Neural crest cell (in vitro differentiated cells): ENCODE measurements around the gene SNX19. TPM values are rescaled to one million over a fixed set of nuclear protein-coding genes. Genes with fewer than 3 reads are reported as not detected.

Experiments used
- DNase-seq: peaks from one replicate; pipeline ENCODE4 v3.0.0; 2021; ENCODE audit warnings: low read depth, mixed read lengths, low spot score
- H3K27ac Mint-ChIP-seq: one replicate; pipeline ENCODE4 v1.8.0; 2021; ENCODE audit warnings: mild to moderate bottlenecking, mixed read lengths; ENCODE audit not compliant: unreplicated experiment
- H3K27me3 Mint-ChIP-seq: 2 replicates; pipeline ENCODE4 v1.8.0; 2021; ENCODE audit warnings: low read depth, mild to moderate bottlenecking, mixed read lengths
- H3K36me3 Mint-ChIP-seq: 2 replicates; pipeline ENCODE4 v1.8.0; 2021; ENCODE audit warnings: low read depth, mild to moderate bottlenecking, mixed read lengths
- H3K4me1 Mint-ChIP-seq: 2 replicates; pipeline ENCODE4 v1.8.0; 2021; ENCODE audit warnings: mixed read lengths
- H3K4me3 Mint-ChIP-seq: one replicate; pipeline ENCODE4 v1.8.0; 2021; ENCODE audit warnings: mild to moderate bottlenecking, mixed read lengths
- H3K9me3 Mint-ChIP-seq: 2 replicates; pipeline ENCODE4 v1.8.0; 2021; ENCODE audit warnings: mixed read lengths
- CTCF ChIP-seq: fragments of 200-600 bp; sonication (generic); conservative IDR thresholded peaks from 2 replicates; pipeline ENCODE4 v1.5.0; 2021; ENCODE audit warnings: antibody characterized with exemption, mild to moderate bottlenecking
- total RNA-seq: library from RNA; stranded (reverse); gene quantifications from 2 replicates; pipeline ENCODE4 v1.2.1, GENCODE V29; 2021

The SNX19 gene
- total RNA-seq, 1 donor from 2014 or later, result 45.0 TPM

GRCh38 chr11:130897262-130898182 lies 18.8 kb downstream of the SNX19 start:
- Mint-ChIP-seq H3K36me3 (peaks cover 20% of the 10 kb centered on the region), H3K27ac (peak overlapping the region; percentile 52), H3K9me3 (no peaks in the 10 kb centered on the region), H3K27me3 (no peaks in the 10 kb centered on the region), H3K4me1 (peaks cover 17% of the 10 kb centered on the region), H3K4me3 (no peak overlapping the region)
- TF ChIP-seq CTCF, result no peak
- no peak for DNase-seq

GRCh38 chr11:130894322-130895025 lies 21.8 kb downstream of the SNX19 start:
- Mint-ChIP-seq H3K36me3 (peaks cover 16% of the 10 kb centered on the region), H3K4me1 (peaks cover 21% of the 10 kb centered on the region)
- DNase-seq, result peak; percentile 70

DNA sequence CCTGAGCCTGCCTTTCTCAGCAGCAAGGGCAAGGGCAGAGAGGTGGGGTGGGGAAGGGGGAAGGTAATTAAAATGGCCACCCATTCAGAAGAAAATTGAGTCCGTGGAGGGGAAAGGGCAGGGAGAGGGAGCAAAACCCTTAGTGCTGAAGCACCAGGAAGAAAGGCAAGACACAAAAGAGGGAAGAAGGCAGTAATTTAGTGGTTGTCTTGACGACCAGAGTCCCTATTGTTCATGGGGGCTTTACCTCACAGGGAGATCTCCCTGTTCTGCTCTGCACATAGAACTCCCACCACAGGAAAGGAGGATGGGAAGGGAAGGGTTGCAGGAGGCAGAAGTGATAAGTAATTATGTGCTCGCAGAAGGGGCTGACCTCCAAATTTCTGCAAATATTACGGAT lies 23.4 kb downstream of the SNX19 start:
- DNase-seq, result no peak
- H3K4me3 Mint-ChIP-seq, result peak overlapping the region; percentile 58

More at GRCh38 chr11:130894322-130895025, 21.8 kb downstream of the SNX19 start:
- no peak overlapping the region for H3K27ac Mint-ChIP-seq
- H3K4me3 Mint-ChIP-seq, result no peak overlapping the region
- TF ChIP-seq CTCF, result peak; percentile 96
- H3K27me3 Mint-ChIP-seq, result no peaks in the 10 kb centered on the region
- H3K9me3 Mint-ChIP-seq, result no peaks in the 10 kb centered on the region

DNA sequence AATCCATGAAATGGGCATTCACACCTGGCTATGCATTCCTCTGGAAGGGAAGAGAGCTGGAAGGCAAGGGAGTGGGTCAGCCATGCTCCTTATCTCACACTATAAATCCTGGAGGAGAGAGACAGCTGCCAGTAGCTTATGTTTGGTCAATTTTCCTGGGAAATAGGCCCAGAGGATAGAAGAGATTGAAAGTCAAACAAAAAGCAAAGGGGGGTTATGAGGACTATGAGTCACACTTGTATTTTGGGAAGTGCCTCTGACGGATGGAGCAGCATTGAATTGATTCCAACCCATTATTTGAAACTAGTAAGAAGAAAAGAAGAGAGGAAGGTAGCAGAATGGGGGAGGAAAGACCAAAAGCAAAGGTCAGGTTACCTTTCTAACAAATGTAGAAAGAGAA lies 25.0 kb downstream of the SNX19 start:
- H3K27ac Mint-ChIP-seq, result no peak overlapping the region
- peaks cover 27% of the 10 kb centered on the region for H3K4me1 Mint-ChIP-seq
- H3K9me3 Mint-ChIP-seq, result no peaks in the 10 kb centered on the region
- no peaks in the 10 kb centered on the region for H3K27me3 Mint-ChIP-seq
- peaks cover 11% of the 10 kb centered on the region for H3K36me3 Mint-ChIP-seq
- TF ChIP-seq CTCF, result no peak
- no peak for DNase-seq
- no peak overlapping the region for H3K4me3 Mint-ChIP-seq

More for the DNA sequence above, 23.4 kb downstream of the SNX19 start:
- peaks cover 14% of the 10 kb centered on the region for H3K36me3 Mint-ChIP-seq
- peaks cover 21% of the 10 kb centered on the region for H3K4me1 Mint-ChIP-seq
- no peaks in the 10 kb centered on the region for H3K27me3 Mint-ChIP-seq
- TF ChIP-seq CTCF, result no peak
- no peaks in the 10 kb centered on the region for H3K9me3 Mint-ChIP-seq
- H3K27ac Mint-ChIP-seq, result peak overlapping the region; percentile 45

GRCh38 chr11:130890039-130890745 lies 26.1 kb downstream of the SNX19 start:
- Mint-ChIP-seq H3K9me3 (no peaks in the 10 kb centered on the region), H3K4me1 (peaks cover 31% of the 10 kb centered on the region), H3K27ac (no peak overlapping the region), H3K36me3 (peaks cover 11% of the 10 kb centered on the region), H3K4me3 (no peak overlapping the region), H3K27me3 (no peaks in the 10 kb centered on the region)
- no peak for DNase-seq
- no peak for TF ChIP-seq CTCF
